Osteocyte (in vitro differentiated cells): Measurements from ENCODE around the gene DOK6. TPM values are rescaled to one million over a fixed set of nuclear protein-coding genes. Genes with fewer than 3 reads are reported as not detected.
"Not testable (repeated sequence)": the region's sequence is repeated elsewhere in the genome, so short reads cannot be mapped to it uniquely, and the experiment has no call there.

Experiments used
- DNase-seq: peaks from one replicate; pipeline ENCODE4 v3.0.0; 2021; ENCODE audit warnings: mixed read lengths; ENCODE audit not compliant: unreplicated experiment; ENCODE audit errors: extremely low spot score
- H3K27ac Mint-ChIP-seq: one replicate; pipeline ENCODE4 v1.8.0; 2021; ENCODE audit warnings: mild to moderate bottlenecking, mixed read lengths; ENCODE audit not compliant: unreplicated experiment
- H3K27me3 Mint-ChIP-seq: one replicate; pipeline ENCODE4 v1.8.0; 2021; ENCODE audit warnings: mixed read lengths; ENCODE audit not compliant: unreplicated experiment
- H3K36me3 Mint-ChIP-seq: one replicate; pipeline ENCODE4 v1.8.0; 2021; ENCODE audit warnings: mixed read lengths; ENCODE audit not compliant: unreplicated experiment
- H3K4me1 Mint-ChIP-seq: one replicate; pipeline ENCODE4 v1.8.0; 2021; ENCODE audit warnings: mixed read lengths; ENCODE audit not compliant: unreplicated experiment
- H3K4me3 Mint-ChIP-seq: one replicate; pipeline ENCODE4 v1.8.0; 2021; ENCODE audit warnings: mild to moderate bottlenecking, moderate library complexity, mixed read lengths; ENCODE audit not compliant: unreplicated experiment
- H3K9me3 Mint-ChIP-seq: one replicate; pipeline ENCODE4 v1.8.0; 2021; ENCODE audit warnings: mixed read lengths; ENCODE audit not compliant: unreplicated experiment
- CTCF ChIP-seq: fragments of 200-600 bp; sonication (generic); IDR thresholded peaks from 2 replicates; pipeline ENCODE4 v1.5.0; 2021; ENCODE audit warnings: antibody characterized with exemption, mild to moderate bottlenecking, moderate library complexity
- total RNA-seq: library from RNA; stranded (reverse); gene quantifications from 2 replicates; pipeline ENCODE4 v1.2.1, GENCODE V29; 2021

Gene DOK6
- total RNA-seq, 1 donor from 2014 or later: 4.6 TPM

DNA sequence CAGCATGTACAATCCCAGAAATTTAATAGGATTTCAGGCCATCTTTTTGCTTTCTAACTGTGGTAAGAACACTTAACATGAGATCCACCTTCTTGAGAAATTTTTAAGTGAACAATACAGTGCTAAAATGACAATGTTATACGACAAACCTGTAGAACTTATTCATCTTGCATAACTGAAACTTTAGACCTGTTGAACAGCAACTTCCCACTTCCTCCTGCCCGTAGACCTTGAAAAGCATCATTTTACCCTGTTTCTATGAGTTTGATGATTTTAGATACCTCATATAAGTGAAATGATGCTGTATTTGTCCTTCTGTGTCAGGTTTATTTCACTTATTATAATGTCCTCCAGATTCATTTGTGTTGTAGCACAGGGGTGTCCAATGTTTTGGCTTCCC, 418.8 kb downstream of the DOK6 start:
- TF ChIP-seq CTCF: no peak
- no peaks in the 10 kb centered on the region for H3K27me3 Mint-ChIP-seq
- no peak for DNase-seq
- H3K36me3 Mint-ChIP-seq: no peaks in the 10 kb centered on the region
- peaks cover 14% of the 10 kb centered on the region for H3K4me1 Mint-ChIP-seq
- H3K4me3 Mint-ChIP-seq: no peak overlapping the region
- peaks cover 9% of the 10 kb centered on the region for H3K9me3 Mint-ChIP-seq
- no peak overlapping the region for H3K27ac Mint-ChIP-seq

DNA sequence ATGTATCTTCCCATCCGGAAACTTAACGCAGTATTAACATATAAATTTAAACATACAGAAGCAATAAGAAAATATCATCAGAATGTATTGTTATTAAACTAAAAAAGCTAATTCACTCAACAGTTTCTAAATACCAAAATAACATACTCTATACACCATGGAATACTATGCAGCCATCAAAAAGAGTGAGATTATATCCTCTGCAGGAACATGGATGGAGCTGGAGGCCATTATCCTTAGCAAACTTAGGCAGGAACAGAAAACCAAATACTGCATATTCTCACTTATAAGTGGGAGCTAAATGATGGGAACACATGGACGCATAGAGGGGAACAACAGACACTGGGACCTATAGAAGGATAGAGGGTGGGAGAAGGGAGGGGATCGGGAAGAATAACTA, 419.9 kb downstream of the DOK6 start:
- H3K27ac Mint-ChIP-seq: no peak overlapping the region
- no peaks in the 10 kb centered on the region for H3K27me3 Mint-ChIP-seq
- peaks cover 9% of the 10 kb centered on the region for H3K9me3 Mint-ChIP-seq
- H3K36me3 Mint-ChIP-seq: no peaks in the 10 kb centered on the region
- DNase-seq: no peak
- TF ChIP-seq CTCF: no peak
- H3K4me3 Mint-ChIP-seq: no peak overlapping the region
- peaks cover 14% of the 10 kb centered on the region for H3K4me1 Mint-ChIP-seq

- no peaks in the 10 kb centered on the region for H3K4me1 Mint-ChIP-seq
- no peak for DNase-seq
- H3K36me3 Mint-ChIP-seq: no peaks in the 10 kb centered on the region
- no peaks in the 10 kb centered on the region for H3K9me3 Mint-ChIP-seq
- H3K4me3 Mint-ChIP-seq: no peak overlapping the region
- no peak for TF ChIP-seq CTCF
- no peak overlapping the region for H3K27ac Mint-ChIP-seq
- H3K27me3 Mint-ChIP-seq: no peaks in the 10 kb centered on the region
Measured at GRCh38 chr18:69830189-69830588, 429.5 kb downstream of the DOK6 start.

DNA sequence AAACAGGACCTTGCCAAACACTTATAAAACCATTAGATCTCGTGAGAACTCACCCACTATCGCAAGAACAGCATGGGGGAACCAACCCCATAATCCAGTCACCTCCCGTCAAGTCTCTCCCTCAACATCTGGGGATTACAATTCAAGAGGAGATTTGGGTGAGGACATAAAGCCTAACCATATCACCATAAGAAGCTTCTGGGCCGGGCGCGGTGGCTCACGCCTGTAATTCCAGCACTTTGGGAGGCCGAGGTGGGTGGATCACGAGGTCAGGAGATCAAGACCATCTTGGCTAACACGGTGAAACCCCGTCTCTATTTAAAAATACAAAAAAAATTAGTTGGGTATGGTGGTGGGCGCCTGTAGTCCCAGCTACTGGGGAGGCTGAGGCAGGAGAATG, 434.3 kb downstream of the DOK6 start:
- not testable (repeated sequence) for H3K27me3 Mint-ChIP-seq, DNase-seq, H3K36me3 Mint-ChIP-seq, H3K4me3 Mint-ChIP-seq, H3K4me1 Mint-ChIP-seq, H3K27ac Mint-ChIP-seq, H3K9me3 Mint-ChIP-seq

GRCh38 chr18:69838003-69838402, 437.3 kb downstream of the DOK6 start:
- no peak for DNase-seq
- Mint-ChIP-seq H3K9me3 (peaks cover 3% of the 10 kb centered on the region), H3K36me3 (no peaks in the 10 kb centered on the region), H3K27me3 (no peaks in the 10 kb centered on the region), H3K4me1 (peaks cover 3% of the 10 kb centered on the region), H3K4me3 (no peak overlapping the region), H3K27ac (no peak overlapping the region)
- TF ChIP-seq CTCF: no peak
